Neural crest cell (in vitro differentiated cells): ENCODE data around the gene RPS6KA1. TPM values are rescaled to one million over a fixed set of nuclear protein-coding genes. Genes with fewer than 3 reads are reported as not detected.

Experiments used
- DNase-seq: peaks from one replicate; pipeline ENCODE4 v3.0.0; 2021; ENCODE audit warnings: low read depth, mixed read lengths, low spot score
- H3K27ac Mint-ChIP-seq: one replicate; pipeline ENCODE4 v1.8.0; 2021; ENCODE audit warnings: mild to moderate bottlenecking, mixed read lengths; ENCODE audit not compliant: unreplicated experiment
- H3K27me3 Mint-ChIP-seq: 2 replicates; pipeline ENCODE4 v1.8.0; 2021; ENCODE audit warnings: low read depth, mild to moderate bottlenecking, mixed read lengths
- H3K36me3 Mint-ChIP-seq: 2 replicates; pipeline ENCODE4 v1.8.0; 2021; ENCODE audit warnings: low read depth, mild to moderate bottlenecking, mixed read lengths
- H3K4me1 Mint-ChIP-seq: 2 replicates; pipeline ENCODE4 v1.8.0; 2021; ENCODE audit warnings: mixed read lengths
- H3K4me3 Mint-ChIP-seq: one replicate; pipeline ENCODE4 v1.8.0; 2021; ENCODE audit warnings: mild to moderate bottlenecking, mixed read lengths
- H3K9me3 Mint-ChIP-seq: 2 replicates; pipeline ENCODE4 v1.8.0; 2021; ENCODE audit warnings: mixed read lengths
- CTCF ChIP-seq: fragments of 200-600 bp; sonication (generic); conservative IDR thresholded peaks from 2 replicates; pipeline ENCODE4 v1.5.0; 2021; ENCODE audit warnings: antibody characterized with exemption, mild to moderate bottlenecking
- total RNA-seq: library from RNA; stranded (reverse); gene quantifications from 2 replicates; pipeline ENCODE4 v1.2.1, GENCODE V29; 2021

RPS6KA1 gene
- total RNA-seq, 1 donor from 2014 or later = 41.6 TPM

GRCh38 chr1:26558685-26559048 is 29.1 kb downstream of the RPS6KA1 start:
- peaks cover 15% of the 10 kb centered on the region for H3K36me3 Mint-ChIP-seq
- no peak overlapping the region for H3K4me3 Mint-ChIP-seq
- peaks cover 37% of the 10 kb centered on the region for H3K4me1 Mint-ChIP-seq
- no peak for DNase-seq
- no peak overlapping the region for H3K27ac Mint-ChIP-seq
- no peaks in the 10 kb centered on the region for H3K27me3 Mint-ChIP-seq
- no peak for TF ChIP-seq CTCF
- H3K9me3 Mint-ChIP-seq = no peaks in the 10 kb centered on the region

GRCh38 chr1:26560403-26560780 is 30.8 kb downstream of the RPS6KA1 start:
- Mint-ChIP-seq H3K27me3 (no peaks in the 10 kb centered on the region), H3K36me3 (peaks cover 20% of the 10 kb centered on the region), H3K4me3 (no peak overlapping the region), H3K4me1 (peaks cover 20% of the 10 kb centered on the region), H3K9me3 (no peaks in the 10 kb centered on the region), H3K27ac (no peak overlapping the region)
- DNase-seq = no peak
- no peak for TF ChIP-seq CTCF

- H3K27ac Mint-ChIP-seq = peak overlapping the region; percentile 87
Measured at GRCh38 chr1:26570287-26570686, 40.7 kb downstream of the RPS6KA1 start.

GRCh38 chr1:26571381-26571780 is 41.8 kb downstream of the RPS6KA1 start:
- DNase-seq = no peak
- H3K27ac Mint-ChIP-seq = no peak overlapping the region
- peaks cover 16% of the 10 kb centered on the region for H3K36me3 Mint-ChIP-seq
- H3K4me1 Mint-ChIP-seq = peaks cover 16% of the 10 kb centered on the region
- no peak for TF ChIP-seq CTCF
- H3K4me3 Mint-ChIP-seq = no peak overlapping the region
- no peaks in the 10 kb centered on the region for H3K9me3 Mint-ChIP-seq
- no peaks in the 10 kb centered on the region for H3K27me3 Mint-ChIP-seq

More at GRCh38 chr1:26570287-26570686, 40.7 kb downstream of the RPS6KA1 start:
- TF ChIP-seq CTCF = no peak
- H3K4me1 Mint-ChIP-seq = peaks cover 16% of the 10 kb centered on the region
- DNase-seq = no peak
- H3K9me3 Mint-ChIP-seq = no peaks in the 10 kb centered on the region
- no peaks in the 10 kb centered on the region for H3K27me3 Mint-ChIP-seq
- peaks cover 16% of the 10 kb centered on the region for H3K36me3 Mint-ChIP-seq
- H3K4me3 Mint-ChIP-seq = no peak overlapping the region

GRCh38 chr1:26574018-26574417 is 44.5 kb downstream of the RPS6KA1 start:
- DNase-seq = no peak
- Mint-ChIP-seq H3K4me3 (no peak overlapping the region), H3K36me3 (peaks cover 13% of the 10 kb centered on the region), H3K27ac (no peak overlapping the region), H3K27me3 (no peaks in the 10 kb centered on the region), H3K9me3 (no peaks in the 10 kb centered on the region), H3K4me1 (peaks cover 16% of the 10 kb centered on the region)
- TF ChIP-seq CTCF = no peak

GRCh38 chr1:26574719-26575251 is 45.2 kb downstream of the RPS6KA1 start:
- Mint-ChIP-seq H3K4me3 (no peak overlapping the region), H3K36me3 (peaks cover 5% of the 10 kb centered on the region)
- DNase-seq = no peak

More at GRCh38 chr1:26574719-26575251, 45.2 kb downstream of the RPS6KA1 start:
- Mint-ChIP-seq H3K27me3 (no peaks in the 10 kb centered on the region), H3K27ac (no peak overlapping the region), H3K9me3 (no peaks in the 10 kb centered on the region), H3K4me1 (peaks cover 13% of the 10 kb centered on the region)
- no peak for TF ChIP-seq CTCF
